GM18507 (cell line): ENCODE data around the gene DNAH5.

Experiments used
- DNase-seq: peaks from one replicate; pipeline ENCODE4 v3.0.0; 2011; ENCODE audit warnings: low read depth; ENCODE audit not compliant: insufficient read length; ENCODE audit errors: extremely low spot score
- FAIRE-seq: peaks from 2 replicates; lab custom pipeline; 2011; peaks lifted over from hg19 to GRCh38; lab: Jason Lieb, UNC

Gene DNAH5

GRCh38 chr5:13658761-13659160, 285.7 kb downstream of the DNAH5 start:
- DNase-seq (no peak), FAIRE-seq (no peak)

- DNase-seq (no peak), FAIRE-seq (no peak)
Measured at GRCh38 chr5:13658152-13658551, 286.3 kb downstream of the DNAH5 start.

GRCh38 chr5:13653709-13654108, 290.8 kb downstream of the DNAH5 start:
- FAIRE-seq: no peak
- DNase-seq: no peak

- FAIRE-seq: no peak
Measured at GRCh38 chr5:13649656-13650055, 294.8 kb downstream of the DNAH5 start.

GRCh38 chr5:13648822-13649221, 295.7 kb downstream of the DNAH5 start:
- FAIRE-seq (no peak), DNase-seq (no peak)

More at GRCh38 chr5:13649656-13650055, 294.8 kb downstream of the DNAH5 start:
- DNase-seq: no peak

- DNase-seq (no peak), FAIRE-seq (no peak)
Measured at GRCh38 chr5:13643734-13644133, 300.8 kb downstream of the DNAH5 start.

GRCh38 chr5:13643196-13643595, 301.3 kb downstream of the DNAH5 start:
- FAIRE-seq (no peak), DNase-seq (no peak)
